Measurements from ENCODE around the gene RERE. TPM values are rescaled to one million over a fixed set of nuclear protein-coding genes. Genes with fewer than 3 reads are reported as not detected.

RERE gene
- total RNA-seq, 1 donor from 2014 or later: 64.6 TPM

DNA sequence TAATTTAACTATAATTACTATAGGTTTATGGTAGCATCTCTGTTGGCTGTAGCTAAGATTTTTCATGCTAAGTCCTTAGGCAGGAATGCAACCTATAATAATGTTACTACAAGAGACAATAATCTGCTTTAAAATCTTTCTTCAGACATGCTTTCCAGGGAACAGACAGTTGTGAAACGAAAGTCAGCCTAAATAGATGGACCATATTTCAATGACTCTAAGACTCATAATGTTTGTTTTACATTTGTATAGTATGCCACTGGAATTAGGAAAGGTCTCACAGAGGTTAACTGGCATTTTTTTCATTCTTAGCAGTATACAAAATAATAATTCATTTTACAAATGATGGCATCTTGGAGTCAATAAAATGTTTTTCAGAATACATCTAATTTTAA lies 8.1 kb downstream of the RERE start:
- TF ChIP-seq, protein P1, sequence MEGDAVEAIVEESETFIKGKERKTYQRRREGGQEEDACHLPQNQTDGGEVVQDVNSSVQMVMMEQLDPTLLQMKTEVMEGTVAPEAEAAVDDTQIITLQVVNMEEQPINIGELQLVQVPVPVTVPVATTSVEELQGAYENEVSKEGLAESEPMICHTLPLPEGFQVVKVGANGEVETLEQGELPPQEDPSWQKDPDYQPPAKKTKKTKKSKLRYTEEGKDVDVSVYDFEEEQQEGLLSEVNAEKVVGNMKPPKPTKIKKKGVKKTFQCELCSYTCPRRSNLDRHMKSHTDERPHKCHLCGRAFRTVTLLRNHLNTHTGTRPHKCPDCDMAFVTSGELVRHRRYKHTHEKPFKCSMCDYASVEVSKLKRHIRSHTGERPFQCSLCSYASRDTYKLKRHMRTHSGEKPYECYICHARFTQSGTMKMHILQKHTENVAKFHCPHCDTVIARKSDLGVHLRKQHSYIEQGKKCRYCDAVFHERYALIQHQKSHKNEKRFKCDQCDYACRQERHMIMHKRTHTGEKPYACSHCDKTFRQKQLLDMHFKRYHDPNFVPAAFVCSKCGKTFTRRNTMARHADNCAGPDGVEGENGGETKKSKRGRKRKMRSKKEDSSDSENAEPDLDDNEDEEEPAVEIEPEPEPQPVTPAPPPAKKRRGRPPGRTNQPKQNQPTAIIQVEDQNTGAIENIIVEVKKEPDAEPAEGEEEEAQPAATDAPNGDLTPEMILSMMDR (IDR thresholded peaks at IDR 0.05): no peak
- Histone ChIP-seq H3K27ac (no peak overlapping the region), H3K27me3 (no peaks in the 10 kb centered on the region), H3K9me3 (no peaks in the 10 kb centered on the region), H3K36me3 (no peaks in the 10 kb centered on the region), H3K4me1 (no peaks in the 10 kb centered on the region), H3K4me3 (no peak overlapping the region)
- DNase-seq (ENCODE audit: low spot score in 2 of 2): no peak
- intact Hi-C loops (cut with DNase I): no loop called here

DNA sequence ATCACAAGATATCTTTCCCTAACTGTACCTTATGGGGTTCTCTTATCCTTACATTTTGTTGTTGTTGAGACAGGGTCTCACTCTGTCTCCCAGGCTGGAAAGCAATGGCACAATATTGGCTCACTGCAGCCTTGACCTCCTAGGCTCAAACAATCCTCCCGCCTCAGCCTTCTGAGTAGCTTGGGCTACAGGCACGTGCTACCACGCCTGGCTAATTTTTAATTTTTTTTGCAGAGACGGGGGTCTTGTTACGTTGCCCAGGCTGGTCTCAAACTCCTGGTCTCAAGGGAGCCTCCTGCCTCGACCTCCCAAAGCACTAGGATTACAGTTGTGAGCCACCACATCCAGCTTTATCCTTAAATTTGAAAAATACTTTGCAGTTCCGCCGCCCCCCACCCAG lies 10.4 kb downstream of the RERE start:
- DNase-seq (ENCODE audit: low spot score in 2 of 2): no peak
- TF ChIP-seq, protein P1 (IDR thresholded peaks at IDR 0.05): no peak
- H3K4me1 ChIP-seq: no peaks in the 10 kb centered on the region
- no peaks in the 10 kb centered on the region for H3K9me3 ChIP-seq
- H3K4me3 ChIP-seq: no peak overlapping the region
- intact Hi-C loops (cut with DNase I): no loop called here
- H3K27me3 ChIP-seq: no peaks in the 10 kb centered on the region
- no peaks in the 10 kb centered on the region for H3K36me3 ChIP-seq
- no peak overlapping the region for H3K27ac ChIP-seq

DNA sequence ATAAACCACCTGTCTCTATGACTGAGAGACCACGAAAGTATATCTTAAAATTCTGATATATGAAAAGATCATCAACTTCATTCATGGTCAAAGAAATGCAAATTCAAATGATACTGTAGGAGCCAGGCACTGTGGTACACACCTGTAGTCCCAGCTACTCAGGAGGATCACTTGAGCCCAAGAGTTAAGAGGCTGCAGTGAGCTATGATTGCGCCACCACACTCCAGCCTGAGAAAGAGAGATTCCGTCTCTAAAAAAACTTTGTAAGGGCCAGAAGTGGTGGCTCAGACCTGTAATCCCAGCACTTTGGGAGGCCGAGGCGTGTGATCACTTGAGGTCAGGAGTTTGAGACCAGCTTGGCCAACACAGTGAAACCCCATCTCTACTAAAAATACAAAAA lies 17.0 kb downstream of the RERE start:
- TF ChIP-seq, protein P1 (IDR thresholded peaks at IDR 0.05): no peak
- H3K4me3 ChIP-seq: no peak overlapping the region
- no peak for DNase-seq (ENCODE audit: low spot score in 2 of 2)
- no peaks in the 10 kb centered on the region for H3K36me3 ChIP-seq
- no peaks in the 10 kb centered on the region for H3K27me3 ChIP-seq
- H3K27ac ChIP-seq: no peak overlapping the region
- intact Hi-C loops (cut with DNase I): no loop called here
- no peaks in the 10 kb centered on the region for H3K4me1 ChIP-seq
- H3K9me3 ChIP-seq: no peaks in the 10 kb centered on the region

DNA sequence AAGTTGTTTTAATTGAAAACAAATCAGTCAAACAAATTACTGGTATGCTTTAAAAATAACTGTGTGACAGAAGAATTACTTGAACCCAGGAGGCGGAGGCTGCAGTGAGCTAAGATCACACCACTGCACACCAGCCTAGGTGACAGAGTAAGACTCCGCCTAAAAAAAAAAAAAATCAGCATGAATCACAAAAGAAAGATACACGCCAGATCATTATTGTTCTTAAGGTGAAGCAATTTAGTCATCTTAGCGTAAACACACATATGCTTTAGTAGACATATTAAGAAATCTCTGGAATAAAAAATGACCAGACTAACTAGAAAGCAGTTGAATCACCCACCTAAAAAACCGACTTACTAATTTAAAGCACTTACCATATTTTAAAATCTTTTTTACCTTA lies 20.2 kb downstream of the RERE start:
- no peak overlapping the region for H3K27ac ChIP-seq

DNA sequence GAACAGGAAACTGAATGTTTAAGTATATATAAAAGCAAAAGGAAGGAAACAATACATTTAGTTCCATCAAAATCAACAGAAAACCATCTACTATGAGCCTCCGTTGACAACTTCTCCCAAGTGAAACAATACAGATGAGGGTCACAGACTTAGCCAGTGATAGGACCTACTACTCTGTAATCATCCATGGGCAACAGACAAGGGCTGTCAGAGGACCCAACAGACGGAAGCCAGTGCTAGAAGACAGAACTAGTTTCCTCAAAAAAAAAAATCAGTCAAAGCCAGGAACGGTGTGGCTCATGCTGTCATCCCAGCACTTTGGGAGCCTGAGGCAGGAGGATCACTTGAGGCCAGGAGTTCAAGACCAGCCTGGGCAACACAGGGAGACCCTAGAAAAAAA lies 20.6 kb downstream of the RERE start:
- no peaks in the 10 kb centered on the region for H3K9me3 ChIP-seq
- intact Hi-C loops (cut with DNase I): no loop called here
- H3K36me3 ChIP-seq: no peaks in the 10 kb centered on the region

More for the DNA sequence above, 20.2 kb downstream of the RERE start:
- TF ChIP-seq, protein P1 (IDR thresholded peaks at IDR 0.05): no peak
- Histone ChIP-seq H3K36me3 (no peaks in the 10 kb centered on the region), H3K9me3 (no peaks in the 10 kb centered on the region), H3K27me3 (no peaks in the 10 kb centered on the region), H3K4me3 (no peak overlapping the region), H3K4me1 (no peaks in the 10 kb centered on the region)
- no peak for DNase-seq (ENCODE audit: low spot score in 2 of 2)
- intact Hi-C loops (cut with DNase I): no loop called here

More for the DNA sequence above, 20.6 kb downstream of the RERE start:
- no peaks in the 10 kb centered on the region for H3K4me1 ChIP-seq
- no peaks in the 10 kb centered on the region for H3K27me3 ChIP-seq
- TF ChIP-seq, protein P1 (IDR thresholded peaks at IDR 0.05): no peak
- no peak overlapping the region for H3K4me3 ChIP-seq
- no peak for DNase-seq (ENCODE audit: low spot score in 2 of 2)
- no peak overlapping the region for H3K27ac ChIP-seq
